Activated effector memory CD4-positive, alpha-beta T cell treated with anti-CD3 and anti-CD28 coated beads, Interleukin-2, amount 50 U/mL, for 16 hours (primary cell): Measurements from ENCODE around the gene ARHGEF28.

Experiments used
- DNase-seq: peaks from one replicate; pipeline ENCODE4 v3.0.0-alpha.2; 2020

The ARHGEF28 gene

GRCh38 chr5:73619606-73620333, 6.2 kb upstream of the ARHGEF28 start:
- no peak for DNase-seq

DNA sequence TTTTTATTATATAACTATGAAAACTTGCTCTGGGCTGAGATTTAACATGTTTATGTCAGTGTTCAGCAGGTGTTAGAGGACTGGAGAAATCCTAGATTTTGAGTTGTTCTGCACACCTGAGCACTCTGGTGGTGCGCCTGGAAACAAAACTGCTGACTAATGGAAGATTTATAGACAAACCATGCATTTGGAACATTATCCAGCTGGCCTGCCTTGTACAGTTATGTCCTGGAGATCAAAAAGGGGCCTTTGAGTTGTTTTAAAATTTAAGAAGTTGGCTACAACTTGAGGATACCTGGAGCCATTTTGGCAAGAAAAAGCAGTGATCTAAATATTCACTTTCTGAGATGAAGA, 5.7 kb upstream of the ARHGEF28 start:
- no peak for DNase-seq

GRCh38 chr5:73623060-73623459, 2.9 kb upstream of the ARHGEF28 start:
- DNase-seq: no peak

DNA sequence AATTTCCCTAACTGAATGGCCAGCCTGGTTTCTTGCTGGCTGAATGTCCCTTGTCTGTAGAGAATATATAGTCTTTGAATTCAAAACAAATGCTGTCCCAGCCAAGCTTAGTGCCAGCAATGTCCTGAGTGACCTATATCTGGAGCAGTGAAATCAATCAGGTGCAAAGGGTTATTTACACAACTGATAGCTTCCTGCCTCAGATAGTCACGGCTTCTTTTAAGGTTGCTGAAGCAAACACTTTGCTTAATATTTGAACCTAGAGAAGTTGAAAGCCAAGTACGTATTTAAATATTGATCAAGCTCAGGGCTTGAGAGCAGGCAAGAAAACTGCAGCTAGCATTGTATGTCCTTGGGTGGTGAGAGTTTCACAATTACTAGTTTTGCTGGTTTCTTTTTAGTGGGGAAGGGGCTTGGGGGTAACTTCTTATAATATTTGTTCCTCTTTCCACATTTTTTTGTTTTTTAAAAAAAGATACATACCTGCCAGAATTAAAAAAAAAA, 2.0 kb upstream of the ARHGEF28 start:
- no peak for DNase-seq

DNA sequence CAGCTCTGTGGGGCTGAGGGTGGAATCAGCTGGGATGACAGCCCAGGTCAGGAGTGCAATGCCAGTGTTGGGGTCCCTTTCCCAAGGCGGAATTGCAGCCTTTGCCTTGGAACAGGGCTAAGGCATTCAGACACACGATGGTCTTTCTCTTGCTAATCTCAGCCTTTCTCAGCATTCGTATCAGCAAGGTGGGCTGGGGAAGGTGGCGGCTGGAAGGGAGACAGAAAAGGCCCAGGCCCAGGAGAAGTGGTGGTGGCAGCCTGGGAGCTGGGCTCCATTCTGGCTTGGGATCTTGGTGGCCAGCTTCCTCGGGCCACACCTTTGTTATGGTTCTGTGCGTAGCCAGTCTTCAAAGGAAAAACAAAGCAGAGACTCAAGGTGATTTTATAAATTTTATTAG, 1.1 kb upstream of the ARHGEF28 start:
- DNase-seq: no peak

DNA sequence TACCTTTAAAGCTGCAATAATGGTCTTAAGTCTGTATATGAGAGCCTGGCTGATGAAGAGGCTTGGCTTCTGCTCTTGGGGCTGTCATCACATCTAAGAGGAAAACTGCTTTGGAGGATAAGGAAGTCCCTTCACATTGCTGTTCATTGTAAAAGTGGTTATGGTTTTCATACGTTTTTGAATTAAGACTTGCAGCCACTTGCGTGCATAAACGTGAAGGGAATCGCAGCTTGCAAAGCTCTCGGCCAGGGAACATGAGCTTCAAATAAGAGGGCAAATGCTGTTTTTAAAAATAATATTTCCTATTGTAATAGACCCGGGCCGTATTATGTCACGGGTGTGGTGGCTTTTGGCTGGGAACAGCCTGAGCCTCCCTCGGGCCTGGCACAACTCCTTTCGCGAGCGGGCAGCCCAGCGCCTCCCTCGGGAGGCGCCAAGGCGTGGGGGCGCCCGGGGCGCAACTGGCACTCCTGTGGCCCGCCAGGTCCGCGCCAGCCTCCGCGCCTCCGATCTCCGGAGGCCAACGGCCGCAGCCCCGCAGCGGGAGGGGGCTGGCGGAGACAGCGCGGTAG, 538 bp upstream of the ARHGEF28 start:
- no peak for DNase-seq

DNA sequence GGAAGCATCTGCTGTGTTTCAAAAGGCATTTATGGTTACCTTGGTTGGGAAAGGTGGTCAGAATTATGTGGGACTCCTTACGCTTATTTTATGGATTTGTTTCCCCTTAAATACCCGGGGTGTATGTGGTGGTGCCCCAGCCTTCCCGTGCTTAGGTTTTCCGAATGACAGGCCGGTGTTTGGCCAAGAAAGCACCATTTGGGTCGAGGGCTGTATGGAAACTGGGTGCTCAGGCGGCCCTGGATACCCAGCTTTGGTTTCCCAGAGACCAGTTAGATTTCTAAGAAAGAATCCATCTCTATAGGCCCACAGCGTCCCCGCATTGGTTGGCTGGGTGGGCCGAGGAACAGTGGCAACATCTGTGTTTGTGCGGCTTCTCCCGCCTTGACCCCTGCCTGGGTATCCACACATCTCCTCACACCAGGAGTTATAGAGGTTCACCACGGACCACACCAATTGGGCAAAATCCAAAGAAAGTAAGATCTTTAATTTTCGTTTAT, 868 bp downstream of the ARHGEF28 start:
- no peak for DNase-seq

DNA sequence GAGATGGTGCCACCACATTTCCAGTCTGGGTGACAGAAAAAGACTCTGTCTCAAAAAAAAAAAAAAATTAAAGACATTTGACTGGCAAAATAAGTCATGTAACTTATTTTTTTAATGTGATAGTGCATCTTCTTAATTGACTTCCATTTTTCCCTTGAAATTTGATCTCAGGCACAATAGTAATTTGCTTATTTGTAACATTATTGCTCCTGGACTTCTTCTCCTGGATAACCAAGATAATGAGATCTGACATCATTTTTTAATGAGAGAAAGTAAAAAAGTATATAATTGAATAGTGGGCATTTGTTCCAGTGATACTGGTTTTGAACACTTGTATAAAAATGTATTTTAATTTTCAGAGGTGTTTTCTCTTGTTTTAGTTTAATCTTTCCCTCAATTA, 3.5 kb downstream of the ARHGEF28 start:
- no peak for DNase-seq

GRCh38 chr5:73630765-73631164, 4.8 kb downstream of the ARHGEF28 start:
- no peak for DNase-seq

GRCh38 chr5:73631500-73631899, 5.5 kb downstream of the ARHGEF28 start:
- no peak for DNase-seq

- DNase-seq: no peak
These were observed 7.1 kb downstream of the ARHGEF28 start for GRCh38 chr5:73633060-73633459.

GRCh38 chr5:73636408-73636807, 10.4 kb downstream of the ARHGEF28 start:
- DNase-seq: no peak

DNA sequence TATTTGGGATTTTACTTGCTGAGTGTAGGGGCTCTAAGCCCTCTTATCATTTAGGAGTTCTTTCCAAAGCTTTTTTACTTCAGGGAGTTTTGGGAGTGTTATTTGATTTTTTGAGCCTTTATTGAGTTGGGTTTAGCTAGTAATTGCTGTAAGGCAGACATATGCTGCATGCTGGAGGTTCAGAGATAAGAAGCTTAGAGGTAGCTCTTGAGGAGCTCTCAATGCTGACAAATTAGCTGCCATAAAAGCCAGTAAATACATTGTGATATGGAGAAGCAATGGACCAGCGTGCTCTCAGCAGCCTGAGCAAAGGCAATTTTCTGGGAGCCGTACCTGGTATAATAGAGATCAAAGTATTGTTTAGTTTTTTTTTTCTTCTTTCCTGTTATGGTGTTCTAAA, 11.6 kb downstream of the ARHGEF28 start:
- no peak for DNase-seq

- DNase-seq: no peak
These were observed 12.5 kb downstream of the ARHGEF28 start for GRCh38 chr5:73638344-73639095.

GRCh38 chr5:73640861-73641320, 14.9 kb downstream of the ARHGEF28 start:
- DNase-seq: no peak

DNA sequence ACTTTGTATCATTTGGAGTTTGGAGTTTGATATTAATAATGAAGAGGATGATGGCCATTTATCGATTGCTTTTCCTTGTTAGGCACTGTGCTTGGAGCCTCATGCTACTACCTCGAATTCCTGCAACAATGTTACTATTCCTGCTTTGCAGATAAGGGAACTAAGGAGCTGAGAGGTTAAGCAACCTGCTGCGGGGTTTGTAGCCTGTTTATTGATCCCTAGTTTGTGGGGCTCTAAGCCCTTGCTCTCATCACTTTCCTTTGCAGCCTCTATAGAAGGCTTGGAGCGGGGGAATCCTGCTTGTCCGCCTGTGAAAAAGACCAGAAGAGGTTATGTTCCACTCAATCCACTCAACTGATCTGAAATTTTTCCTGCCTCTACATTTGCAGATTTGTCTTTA, 15.8 kb downstream of the ARHGEF28 start:
- DNase-seq: no peak

GRCh38 chr5:73642344-73642743, 16.3 kb downstream of the ARHGEF28 start:
- DNase-seq: no peak

DNA sequence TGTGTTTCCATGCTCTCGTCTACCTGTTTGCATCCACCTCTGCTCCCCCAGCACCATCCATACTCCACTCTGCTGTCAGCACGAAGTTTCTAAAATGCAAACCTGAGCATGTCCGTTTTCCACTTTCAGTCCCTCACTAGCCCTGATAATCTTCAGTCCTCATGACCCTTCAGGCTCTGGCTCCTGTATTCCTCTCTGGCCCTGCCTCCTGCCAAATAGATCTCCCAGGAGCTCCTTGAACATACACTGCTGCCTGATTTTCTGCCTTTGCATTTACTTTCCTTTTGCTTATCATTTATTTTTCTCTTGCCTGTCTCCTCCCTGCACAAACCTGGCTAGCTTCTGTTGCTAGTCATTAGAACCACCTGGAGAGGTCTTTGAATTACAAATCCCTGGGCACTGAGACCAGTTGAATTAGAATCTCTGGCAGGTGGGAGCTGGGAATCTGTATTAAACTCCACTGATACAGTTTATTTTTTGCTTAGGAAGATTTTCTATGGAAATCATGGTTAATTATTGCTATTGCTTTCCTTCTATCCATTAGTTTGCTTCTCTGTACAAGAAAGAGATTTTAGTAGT, 18.5 kb downstream of the ARHGEF28 start:
- DNase-seq: no peak

- no peak for DNase-seq
These were observed 21.7 kb downstream of the ARHGEF28 start for GRCh38 chr5:73647721-73648120.

DNA sequence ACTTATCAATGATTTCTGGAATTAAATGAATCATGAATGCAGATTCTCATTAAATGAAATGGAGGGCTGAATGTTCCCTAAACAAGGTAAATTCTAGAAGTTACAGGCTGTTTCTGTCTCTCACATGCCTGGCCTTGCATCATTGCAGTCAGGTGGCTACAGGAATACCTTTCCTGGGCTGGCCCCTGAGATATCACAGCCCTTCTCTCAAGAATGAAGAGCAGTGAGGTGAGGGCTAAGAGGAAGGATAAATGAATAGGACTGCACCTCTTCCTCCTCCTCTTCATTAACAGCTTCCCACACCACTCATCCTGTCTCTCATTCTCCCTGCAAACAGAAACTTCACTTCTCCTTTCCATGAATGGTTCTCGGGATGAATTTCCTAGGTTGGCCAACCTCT, 22.5 kb downstream of the ARHGEF28 start:
- DNase-seq: no peak

GRCh38 chr5:73649926-73650325, 23.9 kb downstream of the ARHGEF28 start:
- no peak for DNase-seq

- no peak for DNase-seq
These were observed 26.4 kb downstream of the ARHGEF28 start for GRCh38 chr5:73652391-73652790.

DNA sequence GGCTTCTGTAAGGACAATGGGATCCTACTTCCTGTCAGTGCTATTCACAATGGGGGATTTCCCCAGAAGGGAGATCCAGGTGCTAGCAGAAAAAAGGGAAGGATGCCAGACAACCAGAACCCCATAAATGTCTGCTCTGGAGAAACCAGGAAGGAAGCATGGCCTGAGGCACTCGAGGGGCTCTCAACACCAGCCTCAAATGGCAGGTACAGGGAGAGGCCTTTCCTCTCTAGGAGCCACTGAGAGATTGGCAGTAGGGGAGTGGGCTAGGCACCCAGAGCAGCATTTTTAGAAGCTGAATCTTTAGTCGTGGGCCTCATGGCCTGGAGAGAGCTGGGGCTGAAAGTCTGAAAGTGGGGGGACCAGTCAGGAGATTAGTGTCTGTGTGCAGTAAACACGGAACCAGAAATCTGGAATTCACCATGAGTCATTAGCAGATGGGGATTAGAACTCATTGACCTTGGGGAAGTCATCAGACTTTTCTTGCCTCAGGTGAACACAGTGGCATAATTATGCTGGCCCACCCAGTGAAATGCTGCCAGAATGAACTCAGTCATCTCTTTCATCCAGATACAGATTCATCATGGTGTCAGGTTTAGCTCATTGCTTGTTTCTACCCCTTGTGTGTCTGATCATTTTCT, 28.3 kb downstream of the ARHGEF28 start:
- DNase-seq: no peak
